AG04449 (cell line): ENCODE measurements around the gene EXO1.

Source experiments
- CTCF ChIA-PET: fragments of 350-600 bp; formaldehyde crosslinking; extraction: SDS; loops from one replicate; lab custom pipeline; 2021; ENCODE audit warnings: antibody characterized with exemption; lab: Yijun Ruan, JAX
- POLR2A ChIA-PET: fragments of 400-600, 350-600 bp; formaldehyde crosslinking; extraction: SDS; loops from one replicate; lab custom pipeline; 2020; ENCODE audit warnings: antibody characterized with exemption, inconsistent platforms; lab: Yijun Ruan, JAX
- DNase-seq: peaks from one replicate; pipeline ENCODE4 v3.0.0-alpha.2; 2010; ENCODE audit warnings: low read depth, low spot score
- H3K4me3 ChIP-seq: 2 replicates; pipeline ENCODE4 v1.5.1; 2011; ENCODE audit warnings: low read depth, mild to moderate bottlenecking, control low read depth, low read length
- TF ChIP-seq, protein P1 (sequence below): IDR thresholded peaks from one replicate; pipeline ENCODE4 v1.5.1; 2011; ENCODE audit warnings: mild to moderate bottlenecking, moderate library complexity, low read length, control low read depth, inconsistent platforms; ENCODE audit not compliant: insufficient read depth; ENCODE audit errors: missing control alignments

Gene EXO1

DNA sequence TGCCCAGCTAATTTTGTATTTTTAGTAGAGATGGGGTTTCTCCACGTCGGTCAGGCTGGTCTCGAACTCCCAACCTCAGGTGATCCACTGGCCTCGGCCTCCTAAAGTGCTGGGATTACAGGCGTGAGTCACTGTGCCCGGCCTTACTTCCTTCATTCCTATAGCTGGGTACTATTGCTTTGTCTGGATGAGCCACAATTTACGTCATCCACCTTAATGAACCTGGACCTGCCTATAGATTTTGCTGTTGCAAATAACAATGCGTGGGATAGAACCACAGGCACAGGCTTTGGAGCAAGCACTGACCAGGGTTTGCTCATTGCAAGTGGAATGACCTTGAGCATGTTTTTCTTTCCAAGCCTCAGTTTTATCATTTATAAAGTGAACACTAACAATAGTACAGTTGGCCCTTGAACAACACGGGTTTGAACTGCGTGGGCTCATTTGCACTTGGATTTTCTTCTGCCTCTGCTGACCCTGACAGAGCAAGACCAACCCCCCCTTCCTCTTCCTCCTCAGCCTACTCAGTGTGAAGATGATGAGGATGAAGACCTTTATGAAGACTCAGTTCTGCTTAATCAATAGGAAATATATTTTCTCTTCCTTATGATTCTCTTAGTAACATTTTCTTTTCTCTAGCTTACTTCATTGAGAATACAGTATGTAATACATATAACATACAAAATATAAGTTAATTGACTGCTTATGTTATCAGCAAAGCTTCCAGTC lies 76.2 kb downstream of the EXO1 start:
- CTCF ChIA-PET = interaction anchor here (1.2 kb wide), 1 partner anchor 27 kb away, joined by 4 read pairs; no protein-coding TSS in a partner anchor
- H3K4me3 ChIP-seq = no peak overlapping the region
- POLR2A ChIA-PET = no interaction called here
- TF ChIP-seq, protein P1, sequence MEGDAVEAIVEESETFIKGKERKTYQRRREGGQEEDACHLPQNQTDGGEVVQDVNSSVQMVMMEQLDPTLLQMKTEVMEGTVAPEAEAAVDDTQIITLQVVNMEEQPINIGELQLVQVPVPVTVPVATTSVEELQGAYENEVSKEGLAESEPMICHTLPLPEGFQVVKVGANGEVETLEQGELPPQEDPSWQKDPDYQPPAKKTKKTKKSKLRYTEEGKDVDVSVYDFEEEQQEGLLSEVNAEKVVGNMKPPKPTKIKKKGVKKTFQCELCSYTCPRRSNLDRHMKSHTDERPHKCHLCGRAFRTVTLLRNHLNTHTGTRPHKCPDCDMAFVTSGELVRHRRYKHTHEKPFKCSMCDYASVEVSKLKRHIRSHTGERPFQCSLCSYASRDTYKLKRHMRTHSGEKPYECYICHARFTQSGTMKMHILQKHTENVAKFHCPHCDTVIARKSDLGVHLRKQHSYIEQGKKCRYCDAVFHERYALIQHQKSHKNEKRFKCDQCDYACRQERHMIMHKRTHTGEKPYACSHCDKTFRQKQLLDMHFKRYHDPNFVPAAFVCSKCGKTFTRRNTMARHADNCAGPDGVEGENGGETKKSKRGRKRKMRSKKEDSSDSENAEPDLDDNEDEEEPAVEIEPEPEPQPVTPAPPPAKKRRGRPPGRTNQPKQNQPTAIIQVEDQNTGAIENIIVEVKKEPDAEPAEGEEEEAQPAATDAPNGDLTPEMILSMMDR = no peak
- no peak for DNase-seq

DNA sequence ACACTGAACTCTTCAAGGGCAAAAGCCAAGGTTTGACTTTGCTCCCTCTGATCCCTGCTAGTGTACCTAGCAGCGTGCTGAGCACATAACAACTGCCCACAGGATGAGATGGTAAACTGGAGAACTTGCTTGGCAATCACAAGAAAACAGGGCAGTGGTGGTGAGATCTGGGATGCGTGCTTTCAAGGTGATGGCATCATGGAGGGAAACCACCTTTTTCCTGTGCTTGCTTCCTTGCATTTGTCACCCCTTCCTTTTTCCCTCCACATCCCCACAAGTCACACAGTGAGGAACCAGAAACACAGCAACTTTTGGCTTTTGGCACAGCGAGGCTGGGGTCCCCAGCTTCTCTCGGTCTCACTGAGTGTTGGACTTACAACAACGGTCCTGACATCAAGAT lies 78.1 kb downstream of the EXO1 start:
- ChIA-PET POLR2A (no interaction called here), CTCF (no interaction called here)
- TF ChIP-seq, protein P1 = no peak
- no peak for DNase-seq
- H3K4me3 ChIP-seq = no peak overlapping the region

DNA sequence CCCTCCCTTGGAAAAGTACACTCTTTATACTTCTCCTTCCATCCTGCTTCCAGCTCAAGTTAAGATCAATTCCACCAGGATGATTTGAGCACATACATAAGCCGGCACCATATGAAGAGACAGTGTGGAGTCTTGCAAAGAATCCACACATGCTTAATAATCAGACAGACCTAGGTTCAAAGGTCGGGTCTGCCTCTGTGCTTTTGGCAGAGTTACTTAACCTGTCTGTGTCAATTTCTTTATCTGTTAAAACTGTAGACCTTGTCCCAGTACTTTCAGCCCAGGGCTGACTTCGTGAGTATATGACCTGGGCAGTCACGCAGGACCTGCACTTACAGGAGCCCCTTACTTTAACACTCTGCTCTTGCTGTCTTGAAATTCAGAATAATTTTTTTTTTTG lies 79.3 kb downstream of the EXO1 start:
- H3K4me3 ChIP-seq = no peak overlapping the region
- no peak for DNase-seq
- POLR2A ChIA-PET = no interaction called here
- CTCF ChIA-PET = no interaction called here
- TF ChIP-seq, protein P1 = no peak

DNA sequence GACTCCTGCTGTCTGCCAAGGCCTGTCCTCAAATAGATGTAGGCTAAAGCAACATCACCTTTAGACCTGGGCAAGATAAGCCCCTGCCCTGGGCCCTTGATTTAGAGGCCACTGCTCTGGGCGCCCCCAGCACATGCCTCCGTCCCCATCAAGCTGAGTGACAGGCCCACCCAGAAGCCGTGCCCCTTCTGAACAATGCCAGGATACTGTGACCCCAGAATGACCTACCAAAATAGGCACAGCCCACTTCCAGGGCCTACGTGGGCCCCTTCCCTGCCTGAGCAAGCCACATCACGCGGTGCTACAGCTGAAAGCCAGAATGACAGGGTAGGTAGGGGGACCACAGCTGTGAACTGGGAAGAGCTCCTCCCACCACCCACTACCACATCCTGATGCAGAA lies 84.8 kb downstream of the EXO1 start:
- no peak overlapping the region for H3K4me3 ChIP-seq
- TF ChIP-seq, protein P1 = no peak
- ChIA-PET POLR2A (no interaction called here), CTCF (no interaction called here)
- DNase-seq = no peak

DNA sequence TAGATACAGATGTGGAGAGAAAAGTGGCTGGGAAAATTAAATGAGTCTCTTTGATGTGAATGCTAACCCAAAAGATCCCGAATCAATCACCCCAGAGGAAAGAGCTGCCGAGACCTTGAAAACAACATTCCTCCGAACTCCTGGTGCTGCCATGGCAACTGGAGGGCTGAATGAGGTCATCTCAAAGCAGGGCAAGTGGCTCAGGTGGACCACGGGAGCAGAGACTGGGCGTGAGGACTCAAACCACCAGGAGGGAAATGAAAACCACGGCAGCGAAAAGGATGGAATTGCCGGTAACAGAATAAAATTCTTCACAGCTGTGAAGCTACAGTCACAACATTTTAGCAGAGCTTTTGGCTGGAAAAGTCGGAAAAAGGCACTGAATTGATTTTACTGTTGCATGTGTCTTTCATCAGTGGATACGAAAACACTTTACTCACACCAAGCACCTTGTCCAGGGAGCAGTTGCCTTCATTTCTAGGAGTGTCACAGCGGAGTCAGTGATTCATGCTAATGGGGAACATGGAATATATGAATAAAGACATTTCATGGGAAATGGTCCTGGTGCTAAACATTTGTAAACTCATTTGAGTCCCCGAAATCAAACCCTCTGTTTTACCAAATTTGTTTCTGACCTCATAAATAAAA lies 86.3 kb downstream of the EXO1 start:
- CTCF ChIA-PET = interaction anchor here (1.0 kb wide), 1 partner anchor 64 kb away, joined by 3 read pairs; the partner anchor contains the start of gene MAP1LC3C
- POLR2A ChIA-PET = no interaction called here
- no peak overlapping the region for H3K4me3 ChIP-seq
- TF ChIP-seq, protein P1 = no peak
- no peak for DNase-seq

DNA sequence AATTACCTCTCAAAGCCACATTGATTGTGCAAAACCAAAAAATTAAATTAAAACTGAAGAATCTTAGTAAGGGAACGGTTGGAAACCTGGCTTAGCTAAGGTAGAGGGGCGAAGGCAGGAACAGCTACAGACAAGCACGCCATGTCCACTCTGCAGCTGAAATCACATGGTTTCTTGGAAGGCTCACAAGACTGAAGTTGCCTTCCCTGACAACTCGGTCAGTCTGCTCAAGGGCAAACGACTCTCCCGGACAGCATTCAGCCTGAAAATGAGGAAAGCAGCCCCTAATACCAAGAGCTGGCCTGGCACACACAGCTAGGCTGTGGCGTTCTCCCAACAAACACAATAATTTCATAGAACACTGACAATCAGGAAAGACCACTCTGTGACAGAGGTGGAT lies 86.9 kb downstream of the EXO1 start:
- TF ChIP-seq, protein P1 = no peak
- POLR2A ChIA-PET = no interaction called here
- no peak overlapping the region for H3K4me3 ChIP-seq
- no peak for DNase-seq
- CTCF ChIA-PET = interaction anchor here (1.0 kb wide), 1 partner anchor 64 kb away, joined by 3 read pairs; the partner anchor contains the start of gene MAP1LC3C
